WTC11 (cell line): ENCODE results near the gene CD2AP.
"Not testable (repeated sequence)": the region's sequence is repeated elsewhere in the genome, so short reads cannot be mapped to it uniquely, and the experiment has no call there.

Experiments used
- CTCF ChIP-seq: fragments of 200-600 bp; IDR thresholded peaks from 2 replicates; pipeline ENCODE4 v1.8.0; 2022; ENCODE audit warnings: antibody characterized with exemption
- MLX ChIP-seq: sonication (generic); formaldehyde crosslinking; IDR thresholded peaks from 2 replicates; pipeline ENCODE4 v1.8.1; 2023; ENCODE audit warnings: mild to moderate bottlenecking, missing genetic modification reagents, moderate library complexity
- ZNF138 ChIP-seq: sonication (generic); formaldehyde crosslinking; conservative IDR thresholded peaks from 2 replicates; pipeline ENCODE4 v1.8.1; 2022; ENCODE audit warnings: mild to moderate bottlenecking, moderate library complexity, missing genetic modification reagents
- TF ChIP-seq, protein P1 (sequence below): fragments of 250-450 bp; sonication (Bioruptor Pico); IDR thresholded peaks from 2 replicates; pipeline ENCODE4 v2.1.2; 2022; ENCODE audit warnings: mild to moderate bottlenecking, moderate library complexity

DNA sequence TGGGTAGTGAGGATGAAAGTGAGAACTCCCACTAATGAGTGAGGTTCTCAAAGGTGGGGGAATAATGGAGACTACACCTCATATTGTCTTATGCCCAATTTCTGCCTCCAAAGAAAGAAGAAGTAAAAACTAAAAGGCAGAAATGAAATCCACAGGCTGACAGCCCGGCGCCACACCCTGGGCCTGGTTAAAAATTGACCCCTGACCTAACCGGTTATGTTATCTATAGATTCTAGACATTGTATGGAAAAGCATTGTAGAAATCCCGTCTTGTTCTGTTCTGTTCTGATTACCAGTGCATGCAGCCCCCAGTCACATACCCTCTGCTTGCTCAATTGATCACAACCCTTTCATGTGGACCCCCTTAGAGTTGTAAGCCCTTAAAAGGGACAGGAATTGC, 170.0 kb downstream of the CD2AP start:
- TF ChIP-seq, protein P1, sequence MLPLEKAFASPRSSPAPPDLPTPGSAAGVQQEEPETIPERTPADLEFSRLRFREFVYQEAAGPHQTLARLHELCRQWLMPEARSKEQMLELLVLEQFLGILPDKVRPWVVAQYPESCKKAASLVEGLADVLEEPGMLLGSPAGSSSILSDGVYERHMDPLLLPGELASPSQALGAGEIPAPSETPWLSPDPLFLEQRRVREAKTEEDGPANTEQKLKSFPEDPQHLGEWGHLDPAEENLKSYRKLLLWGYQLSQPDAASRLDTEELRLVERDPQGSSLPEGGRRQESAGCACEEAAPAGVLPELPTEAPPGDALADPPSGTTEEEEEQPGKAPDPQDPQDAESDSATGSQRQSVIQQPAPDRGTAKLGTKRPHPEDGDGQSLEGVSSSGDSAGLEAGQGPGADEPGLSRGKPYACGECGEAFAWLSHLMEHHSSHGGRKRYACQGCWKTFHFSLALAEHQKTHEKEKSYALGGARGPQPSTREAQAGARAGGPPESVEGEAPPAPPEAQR, result not testable (repeated sequence)
- not testable (repeated sequence) for TF ChIP-seq CTCF; MLX; ZNF138 (CRISPR knock-in tag)
